Measurements from ENCODE around the gene SLC35F1.

GRCh38 chr6:118240878-118241528, 333.9 kb downstream of the SLC35F1 start:
- TF ChIP-seq, protein P1, sequence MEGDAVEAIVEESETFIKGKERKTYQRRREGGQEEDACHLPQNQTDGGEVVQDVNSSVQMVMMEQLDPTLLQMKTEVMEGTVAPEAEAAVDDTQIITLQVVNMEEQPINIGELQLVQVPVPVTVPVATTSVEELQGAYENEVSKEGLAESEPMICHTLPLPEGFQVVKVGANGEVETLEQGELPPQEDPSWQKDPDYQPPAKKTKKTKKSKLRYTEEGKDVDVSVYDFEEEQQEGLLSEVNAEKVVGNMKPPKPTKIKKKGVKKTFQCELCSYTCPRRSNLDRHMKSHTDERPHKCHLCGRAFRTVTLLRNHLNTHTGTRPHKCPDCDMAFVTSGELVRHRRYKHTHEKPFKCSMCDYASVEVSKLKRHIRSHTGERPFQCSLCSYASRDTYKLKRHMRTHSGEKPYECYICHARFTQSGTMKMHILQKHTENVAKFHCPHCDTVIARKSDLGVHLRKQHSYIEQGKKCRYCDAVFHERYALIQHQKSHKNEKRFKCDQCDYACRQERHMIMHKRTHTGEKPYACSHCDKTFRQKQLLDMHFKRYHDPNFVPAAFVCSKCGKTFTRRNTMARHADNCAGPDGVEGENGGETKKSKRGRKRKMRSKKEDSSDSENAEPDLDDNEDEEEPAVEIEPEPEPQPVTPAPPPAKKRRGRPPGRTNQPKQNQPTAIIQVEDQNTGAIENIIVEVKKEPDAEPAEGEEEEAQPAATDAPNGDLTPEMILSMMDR (tag by site-specific recombination; IDR thresholded peaks at IDR 0.05) = no peak
- TF ChIP-seq ZFP37 (tag by site-specific recombination; IDR thresholded peaks at IDR 0.05) = no peak
- TF ChIP-seq ZNF274 (IDR thresholded peaks at IDR 0.05; ENCODE audit: low read length) = no peak
- TF ChIP-seq ZNF274 (tag by site-specific recombination; IDR thresholded peaks at IDR 0.05; ENCODE audit: borderline replicate concordance) = no peak
- TF ChIP-seq REPIN1 (tag by site-specific recombination; IDR thresholded peaks at IDR 0.05; ENCODE audit: low read depth) = no peak
- no peak for TF ChIP-seq ZNF549 (tag by site-specific recombination; IDR thresholded peaks at IDR 0.05)
- no peak for TF ChIP-seq ZBTB1 (tag by site-specific recombination; IDR thresholded peaks at IDR 0.05)
- TF ChIP-seq ZNF18 (tag by site-specific recombination; IDR thresholded peaks at IDR 0.05) = no peak
- TF ChIP-seq ZNF621 (tag by site-specific recombination; IDR thresholded peaks at IDR 0.05) = no peak
- TF ChIP-seq ZSCAN30 (tag by site-specific recombination; IDR thresholded peaks at IDR 0.05) = no peak
- TF ChIP-seq YY1 (tag by site-specific recombination; IDR thresholded peaks at IDR 0.05) = no peak
- no peak for TF ChIP-seq ZSCAN23 (tag by site-specific recombination; IDR thresholded peaks at IDR 0.05)
- no peak for TF ChIP-seq ZNF174 (tag by site-specific recombination; IDR thresholded peaks at IDR 0.05)
- TF ChIP-seq ZNF280D (tag by site-specific recombination; IDR thresholded peaks at IDR 0.05) = no peak
- TF ChIP-seq GLI2 (tag by site-specific recombination; IDR thresholded peaks at IDR 0.05; ENCODE audit: borderline replicate concordance, low read depth) = no peak
